ENCODE measurements around the gene SURF1.
"Not testable (repeated sequence)": the region's sequence is repeated elsewhere in the genome, so short reads cannot be mapped to it uniquely, and the experiment has no call there.

SURF1 gene

DNA sequence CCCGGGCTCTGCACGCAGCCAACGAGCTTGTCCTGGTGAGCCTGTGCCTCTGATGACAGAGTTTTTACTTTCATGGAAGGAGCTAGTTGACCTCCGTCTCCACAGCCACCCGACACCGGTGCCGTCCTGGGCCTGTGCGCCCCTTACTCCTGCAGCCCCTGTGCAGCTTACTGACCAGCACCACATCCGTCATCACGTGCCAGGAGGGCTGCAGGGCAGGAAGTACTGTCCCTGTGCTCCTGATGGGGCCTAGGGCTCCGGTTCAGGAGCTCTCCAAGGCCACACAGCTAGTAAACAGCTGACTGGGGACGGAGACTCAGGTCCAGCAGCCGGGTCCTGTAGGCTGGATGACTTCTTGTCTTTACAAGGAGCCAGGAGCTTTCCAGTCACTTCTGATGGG is 30.1 kb upstream of the SURF1 start:
- no peak for DNase-seq
- in situ Hi-C loops (cut with HindIII; ENCODE audit: low pct_ligation_motif_present, low pct_unique_long_range_greater_than_20kb, low sequenced_read_pairs), result no loop called here

DNA sequence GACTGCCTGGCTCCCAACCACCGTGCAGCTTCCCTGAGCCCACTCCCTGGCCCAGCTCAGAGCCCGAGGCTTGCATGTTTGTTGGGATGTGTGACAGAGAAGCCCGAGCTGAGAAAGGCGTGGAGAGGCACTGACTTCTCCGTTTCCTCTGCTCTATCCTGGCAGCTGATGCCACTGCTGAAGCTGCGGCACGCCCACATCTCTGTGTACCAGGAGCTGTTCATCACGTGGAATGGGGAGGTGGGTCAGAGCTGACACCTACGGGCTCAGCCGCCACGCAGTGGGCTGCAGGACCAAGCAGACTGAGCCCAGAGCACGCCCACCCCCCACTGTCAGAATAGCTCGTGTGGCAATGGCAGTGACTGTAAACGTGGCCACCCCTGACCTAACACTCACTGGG is 29.2 kb upstream of the SURF1 start:
- DNase-seq, result no peak
- in situ Hi-C loops (cut with HindIII; ENCODE audit: low pct_ligation_motif_present, low pct_unique_long_range_greater_than_20kb, low sequenced_read_pairs), result no loop called here

- no peak for DNase-seq
- in situ Hi-C loops (cut with HindIII; ENCODE audit: low pct_ligation_motif_present, low pct_unique_long_range_greater_than_20kb, low sequenced_read_pairs), result no loop called here
Observed at GRCh38 chr9:133384736-133385321, 28.5 kb upstream of the SURF1 start.

- in situ Hi-C loops (cut with HindIII; ENCODE audit: low pct_ligation_motif_present, low pct_unique_long_range_greater_than_20kb, low sequenced_read_pairs), result no loop called here
- no peak for DNase-seq
Observed at GRCh38 chr9:133383438-133383837, 27.2 kb upstream of the SURF1 start.

DNA sequence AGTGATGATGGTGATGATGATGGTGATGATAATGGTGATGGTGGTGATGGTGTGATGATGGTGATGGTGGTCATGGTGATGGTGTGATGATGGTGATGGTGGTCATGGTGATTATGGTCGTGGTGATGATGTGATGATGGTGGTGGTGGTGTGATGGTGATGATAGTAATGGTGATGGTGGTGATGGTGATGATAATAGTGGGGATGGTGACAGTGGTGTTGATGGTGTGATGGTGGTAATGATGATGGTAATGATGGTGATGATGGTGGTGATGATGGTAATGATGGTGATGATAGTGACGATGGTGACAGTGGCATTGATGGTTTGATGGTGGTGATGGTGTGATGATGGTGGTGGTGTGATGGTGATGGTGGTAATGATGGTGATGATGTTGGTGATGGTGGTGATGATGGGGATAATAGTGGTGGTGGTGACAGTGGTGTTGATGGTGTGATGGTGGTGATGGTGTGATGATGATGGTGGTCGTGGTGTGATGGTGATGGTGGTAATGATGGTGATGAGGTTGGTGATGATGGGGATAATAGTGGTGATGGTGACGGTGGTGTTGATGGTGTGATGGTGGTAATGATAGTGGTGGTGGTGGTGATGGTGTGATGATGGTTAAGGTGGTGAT is 26.3 kb upstream of the SURF1 start:
- in situ Hi-C loops (cut with HindIII; ENCODE audit: low pct_ligation_motif_present, low pct_unique_long_range_greater_than_20kb, low sequenced_read_pairs), result no loop called here
- no peak for DNase-seq

- in situ Hi-C loops (cut with HindIII; ENCODE audit: low pct_ligation_motif_present, low pct_unique_long_range_greater_than_20kb, low sequenced_read_pairs), result no loop called here
- DNase-seq, result no peak
Observed at GRCh38 chr9:133380734-133381133, 24.4 kb upstream of the SURF1 start.

DNA sequence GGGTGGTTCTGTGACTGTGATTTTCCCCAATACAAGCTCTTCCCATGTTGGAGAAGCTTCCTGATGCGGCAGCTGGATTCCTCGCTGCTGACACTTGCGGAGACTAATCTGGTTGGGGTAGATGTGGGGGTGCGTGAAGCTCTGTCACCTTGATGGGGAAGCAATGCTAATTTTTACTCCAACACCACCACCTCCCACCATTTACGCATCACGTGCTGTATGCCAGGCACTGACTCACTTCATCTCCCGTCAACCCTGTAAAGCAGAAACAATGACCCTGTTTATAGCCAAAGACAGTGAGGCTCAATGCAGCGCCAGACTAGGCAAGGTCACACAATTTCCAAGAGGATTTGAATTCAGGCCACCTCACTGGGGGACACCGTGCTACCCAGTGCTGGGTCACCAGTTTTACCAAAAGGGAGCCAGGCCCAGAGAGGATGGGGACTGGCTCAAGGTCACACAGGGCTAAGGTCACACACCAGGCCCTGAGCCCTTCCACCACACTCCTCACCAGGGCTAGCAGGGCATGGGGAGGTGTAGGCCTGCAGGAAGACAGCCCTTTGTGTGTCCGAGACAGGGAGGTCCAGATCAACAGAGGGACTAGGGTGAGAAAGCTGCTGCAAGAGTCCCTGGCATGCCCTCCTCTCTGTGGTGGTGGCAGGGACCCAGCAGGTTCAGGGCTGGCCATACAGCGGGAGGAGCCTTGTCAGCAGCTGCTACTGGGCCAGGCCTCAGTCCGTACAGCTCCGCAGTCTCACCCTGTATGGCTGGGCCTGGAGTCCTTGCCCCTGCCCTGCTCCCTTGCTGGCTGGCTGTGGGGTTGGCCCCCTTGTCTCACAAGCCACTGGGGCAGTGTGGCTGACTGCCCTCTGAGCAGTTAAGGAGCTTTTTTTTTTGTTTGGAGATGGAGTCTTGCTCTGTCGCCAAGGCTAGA is 23.1 kb upstream of the SURF1 start:
- DNase-seq, result no peak
- in situ Hi-C loops (cut with HindIII; ENCODE audit: low pct_ligation_motif_present, low pct_unique_long_range_greater_than_20kb, low sequenced_read_pairs), result no loop called here

DNA sequence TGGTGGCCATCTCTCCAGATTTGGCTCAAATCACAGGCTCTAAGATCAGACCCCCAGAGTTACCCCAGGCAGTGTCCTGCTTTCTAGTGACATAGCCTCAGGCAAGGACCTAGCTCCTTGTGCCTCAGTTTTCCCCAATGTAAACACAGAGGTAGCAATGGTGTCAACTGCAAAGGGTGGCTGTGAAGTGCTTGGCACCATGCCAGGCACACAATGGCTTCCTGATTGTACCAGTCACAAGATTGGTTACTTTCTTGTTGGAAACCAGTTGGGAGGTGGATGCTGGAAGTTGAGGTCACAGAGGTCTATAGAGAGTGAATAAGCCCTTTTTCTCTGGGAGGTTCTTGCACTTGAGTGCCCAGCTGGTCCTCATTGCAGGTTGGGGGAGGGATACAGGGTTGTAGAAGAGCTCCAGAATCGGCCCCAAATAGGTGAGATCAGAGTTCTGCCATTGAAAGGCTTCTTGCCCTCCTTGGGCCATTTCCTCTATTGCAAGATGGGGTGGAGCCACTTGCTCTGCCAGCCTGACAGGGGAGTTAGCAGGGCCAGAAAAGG is 22.2 kb upstream of the SURF1 start:
- in situ Hi-C loops (cut with HindIII; ENCODE audit: low pct_ligation_motif_present, low pct_unique_long_range_greater_than_20kb, low sequenced_read_pairs), result no loop called here

GRCh38 chr9:133377721-133378216 is 21.5 kb upstream of the SURF1 start:
- peak; percentile 54 for DNase-seq
- in situ Hi-C loops (cut with HindIII; ENCODE audit: low pct_ligation_motif_present, low pct_unique_long_range_greater_than_20kb, low sequenced_read_pairs), result no loop called here

More for the DNA sequence above, 22.2 kb upstream of the SURF1 start:
- DNase-seq, result no peak

- in situ Hi-C loops (cut with HindIII; ENCODE audit: low pct_ligation_motif_present, low pct_unique_long_range_greater_than_20kb, low sequenced_read_pairs); DNase-seq: not testable (repeated sequence)
Observed at GRCh38 chr9:133377280-133377679, 21.0 kb upstream of the SURF1 start.

GRCh38 chr9:133375724-133376654 is 19.7 kb upstream of the SURF1 start, which contains the start of the genes STKLD1 and SURF4:
STKLD1 (plus strand) TSS chr9:133376366; CDS start chr9:133376474, 108 bp downstream.
SURF4 (minus strand) TSS chr9:133376060; CDS start chr9:133375969, 91 bp downstream.
- in situ Hi-C loops (cut with HindIII; ENCODE audit: low pct_ligation_motif_present, low pct_unique_long_range_greater_than_20kb, low sequenced_read_pairs), result no loop called here

DNA sequence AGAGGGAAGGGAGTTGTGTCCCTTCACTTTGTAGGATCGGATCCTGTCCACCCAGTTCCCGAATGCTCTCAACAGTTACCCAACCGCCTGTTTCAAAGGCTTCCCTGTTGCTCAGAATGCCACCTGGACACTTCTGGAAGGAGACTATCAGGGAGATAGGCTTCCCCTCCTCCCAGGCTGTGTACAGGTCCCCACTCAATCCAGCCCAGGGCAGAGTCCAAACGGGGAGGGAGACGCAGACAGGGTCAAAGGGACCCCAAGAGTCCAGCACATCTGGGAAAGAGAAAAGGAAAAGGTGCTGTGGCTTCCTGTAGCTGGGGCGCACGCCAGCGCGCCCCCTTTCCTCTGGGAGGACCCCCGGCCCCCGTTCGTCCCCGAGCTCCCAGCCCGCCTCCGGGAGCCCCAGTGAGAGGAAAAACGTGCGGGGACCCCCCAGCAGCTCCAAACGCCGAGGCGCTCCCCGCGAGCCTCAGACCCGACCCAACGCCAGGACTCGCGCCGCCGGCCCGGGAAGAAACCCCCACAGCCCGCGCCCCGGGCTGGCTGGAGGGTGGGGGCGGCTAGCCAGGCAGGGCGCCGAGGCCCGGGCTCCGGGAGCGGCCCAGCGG is 18.9 kb upstream of the SURF1 start:
- in situ Hi-C loops (cut with HindIII; ENCODE audit: low pct_ligation_motif_present, low pct_unique_long_range_greater_than_20kb, low sequenced_read_pairs), result no loop called here
- DNase-seq, result peak; percentile 38

More at GRCh38 chr9:133375724-133376654, 19.7 kb upstream of the SURF1 start, which contains the start of the genes STKLD1 and SURF4:
- DNase-seq, result peak; percentile 92

DNA sequence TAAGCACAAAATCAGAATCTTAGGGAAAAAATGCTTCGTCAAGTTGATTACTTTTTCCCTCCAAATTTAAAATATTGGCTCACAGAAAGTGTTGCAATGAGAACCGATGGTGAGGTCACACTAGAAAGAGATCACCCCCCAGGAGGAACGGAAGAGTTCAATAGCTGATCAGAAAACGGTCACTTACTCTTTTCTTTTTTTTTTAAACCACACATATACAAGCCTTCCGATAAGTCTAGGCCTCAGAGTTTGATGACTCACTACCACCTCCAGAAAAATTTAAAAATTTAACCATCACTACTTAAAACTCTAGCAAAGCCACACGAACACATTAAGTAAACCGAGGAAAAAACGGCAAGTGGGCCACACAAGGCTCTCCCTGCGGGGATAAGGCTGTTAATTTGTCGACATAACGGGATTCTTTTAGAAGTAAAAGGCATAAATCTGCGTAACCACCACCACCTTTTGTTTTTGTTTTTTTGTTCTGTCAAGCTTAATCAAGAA is 18.4 kb upstream of the SURF1 start:
- DNase-seq, result peak; percentile 21
- in situ Hi-C loops (cut with HindIII; ENCODE audit: low pct_ligation_motif_present, low pct_unique_long_range_greater_than_20kb, low sequenced_read_pairs), result no loop called here

DNA sequence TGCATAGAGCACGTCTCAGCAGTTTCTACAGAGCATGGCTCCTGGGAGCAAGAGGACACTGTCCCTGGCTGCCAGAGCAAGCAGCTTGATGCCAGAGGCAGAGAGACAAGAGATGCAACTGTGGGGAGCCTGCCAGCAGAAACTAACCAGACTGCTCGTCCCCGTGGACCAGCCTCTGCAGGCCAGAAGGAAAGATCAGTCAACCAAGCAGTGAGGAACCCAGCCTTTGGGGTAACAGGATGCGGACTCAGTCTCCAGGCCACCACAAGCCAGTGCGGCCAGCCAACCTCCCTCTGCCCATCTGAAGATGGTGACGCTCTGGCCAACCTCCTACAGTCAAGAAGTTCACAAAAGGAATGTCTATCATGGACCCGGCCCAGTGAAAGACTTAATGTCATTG is 15.9 kb upstream of the SURF1 start:
- in situ Hi-C loops (cut with HindIII; ENCODE audit: low pct_ligation_motif_present, low pct_unique_long_range_greater_than_20kb, low sequenced_read_pairs), result no loop called here
- no peak for DNase-seq

GRCh38 chr9:133371261-133371711 is 15.0 kb upstream of the SURF1 start:
- in situ Hi-C loops (cut with HindIII; ENCODE audit: low pct_ligation_motif_present, low pct_unique_long_range_greater_than_20kb, low sequenced_read_pairs), result no loop called here
- no peak for DNase-seq

GRCh38 chr9:133370685-133371084 is 14.4 kb upstream of the SURF1 start:
- no peak for DNase-seq
- in situ Hi-C loops (cut with HindIII; ENCODE audit: low pct_ligation_motif_present, low pct_unique_long_range_greater_than_20kb, low sequenced_read_pairs), result no loop called here

GRCh38 chr9:133369933-133370332 is 13.6 kb upstream of the SURF1 start:
- in situ Hi-C loops (cut with HindIII; ENCODE audit: low pct_ligation_motif_present, low pct_unique_long_range_greater_than_20kb, low sequenced_read_pairs), result no loop called here
- DNase-seq, result no peak

Data from ACHN (cell line).